ENCODE data around the gene MAN2A1. TPM values are rescaled to one million over a fixed set of nuclear protein-coding genes. Genes with fewer than 3 reads are reported as not detected.

MAN2A1 gene
- total and polyA plus RNA-seq, 12 donors, result 11.7 to 123 (median 83.2) TPM

DNA sequence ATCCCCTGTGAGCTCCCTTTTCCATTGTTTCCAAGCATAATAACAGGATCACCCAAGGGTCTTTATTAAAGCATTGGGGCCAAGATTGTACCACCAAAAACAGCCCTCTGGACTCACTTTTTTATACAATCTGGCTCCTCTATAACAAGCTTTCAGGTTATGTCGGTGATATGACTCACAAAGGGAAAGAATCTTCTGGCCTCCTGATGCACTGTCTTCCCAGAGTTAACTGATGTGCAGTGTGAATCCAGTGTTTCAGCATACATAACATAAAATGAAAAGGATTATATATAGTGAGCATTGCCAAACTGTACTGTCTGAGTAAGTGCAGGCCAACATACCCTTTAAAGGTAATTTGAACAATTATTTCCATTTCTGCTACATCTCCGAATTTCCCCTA, 33.9 kb upstream of the MAN2A1 start:
- no peak for TF ChIP-seq POLR2A (IDR thresholded peaks at IDR 0.05)
- TF ChIP-seq, protein P1, sequence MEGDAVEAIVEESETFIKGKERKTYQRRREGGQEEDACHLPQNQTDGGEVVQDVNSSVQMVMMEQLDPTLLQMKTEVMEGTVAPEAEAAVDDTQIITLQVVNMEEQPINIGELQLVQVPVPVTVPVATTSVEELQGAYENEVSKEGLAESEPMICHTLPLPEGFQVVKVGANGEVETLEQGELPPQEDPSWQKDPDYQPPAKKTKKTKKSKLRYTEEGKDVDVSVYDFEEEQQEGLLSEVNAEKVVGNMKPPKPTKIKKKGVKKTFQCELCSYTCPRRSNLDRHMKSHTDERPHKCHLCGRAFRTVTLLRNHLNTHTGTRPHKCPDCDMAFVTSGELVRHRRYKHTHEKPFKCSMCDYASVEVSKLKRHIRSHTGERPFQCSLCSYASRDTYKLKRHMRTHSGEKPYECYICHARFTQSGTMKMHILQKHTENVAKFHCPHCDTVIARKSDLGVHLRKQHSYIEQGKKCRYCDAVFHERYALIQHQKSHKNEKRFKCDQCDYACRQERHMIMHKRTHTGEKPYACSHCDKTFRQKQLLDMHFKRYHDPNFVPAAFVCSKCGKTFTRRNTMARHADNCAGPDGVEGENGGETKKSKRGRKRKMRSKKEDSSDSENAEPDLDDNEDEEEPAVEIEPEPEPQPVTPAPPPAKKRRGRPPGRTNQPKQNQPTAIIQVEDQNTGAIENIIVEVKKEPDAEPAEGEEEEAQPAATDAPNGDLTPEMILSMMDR (IDR thresholded peaks at IDR 0.05), result no peak
- no peak for DNase-seq
- Histone ChIP-seq H3K4me3 (no peak overlapping the region), H3K9me3 (replicated peaks in 1 of 3) (no peaks in the 10 kb centered on the region), H3K27ac (no peak overlapping the region), H3K27me3 (no peaks in the 10 kb centered on the region), H3K36me3 (replicated peaks in 1 of 2) (no peaks in the 10 kb centered on the region), H3K4me1 (replicated peaks in 1 of 2) (peaks cover 9 to 27% of the 10 kb centered on the region in 2 donors)
- intact Hi-C loops (cut with DNase I), result no loop called here
- 61 to 79% (median 75%) methylated on average over 2 of the region's 2 CpGs for WGBS, 4 donors

DNA sequence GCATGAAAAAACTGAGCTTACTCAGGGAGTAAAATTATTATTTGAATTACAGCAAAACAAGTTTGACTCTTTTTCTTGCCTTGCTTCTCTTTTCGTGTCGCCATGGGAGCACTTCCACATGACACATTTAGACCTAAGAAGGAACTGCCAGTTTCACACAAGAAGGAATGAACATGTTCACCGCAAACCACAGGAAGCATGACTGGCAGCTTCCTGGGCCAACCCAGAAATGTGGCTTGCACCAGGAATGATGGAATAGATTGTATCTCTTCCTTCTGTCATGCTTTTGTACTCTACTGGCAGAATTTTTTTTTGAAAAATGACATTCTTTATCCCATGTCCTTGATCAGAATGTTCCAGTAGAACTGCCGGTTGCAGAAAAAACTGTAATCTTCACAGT, 32.9 kb upstream of the MAN2A1 start:
- Histone ChIP-seq H3K4me1 (replicated peaks in 1 of 2) (peaks cover 9 to 27% of the 10 kb centered on the region in 2 donors), H3K4me3 (no peak overlapping the region), H3K36me3 (replicated peaks in 1 of 2) (no peaks in the 10 kb centered on the region), H3K9me3 (replicated peaks in 1 of 3) (no peaks in the 10 kb centered on the region), H3K27me3 (no peaks in the 10 kb centered on the region), H3K27ac (peak overlapping the region in 1 of 5 donors; percentile 51)
- TF ChIP-seq, protein P1 (IDR thresholded peaks at IDR 0.05), result no peak
- no peak for TF ChIP-seq POLR2A (IDR thresholded peaks at IDR 0.05)
- intact Hi-C loops (cut with DNase I), result no loop called here
- peak; percentile 50 to 83 (median 73) for DNase-seq
- 30 to 41% (median 37%) methylated on average over 4 of the region's 4 CpGs for WGBS, 4 donors

DNA sequence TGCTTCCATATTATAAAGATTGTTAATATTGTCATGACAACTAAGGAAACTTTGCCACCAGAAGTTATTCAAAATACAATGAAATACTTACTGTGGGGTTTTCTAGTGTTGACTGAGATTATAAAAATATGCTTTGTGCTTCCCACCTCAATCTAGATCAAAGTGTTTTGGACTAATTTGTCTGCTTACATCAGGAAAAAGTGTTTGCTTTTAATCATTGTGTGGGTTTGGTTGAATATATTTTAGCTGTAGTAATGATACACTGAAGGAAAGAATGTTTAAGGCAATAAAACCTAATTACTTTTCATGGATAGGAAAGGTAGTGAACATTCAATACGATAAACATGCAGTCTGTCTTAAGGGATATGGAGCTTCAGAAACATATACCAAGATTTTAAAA, 29.8 kb upstream of the MAN2A1 start:
- peaks cover 9 to 14% of the 10 kb centered on the region in 2 donors for H3K4me1 ChIP-seq (replicated peaks in 1 of 2)
- intact Hi-C loops (cut with DNase I), result no loop called here
- no peak overlapping the region for H3K27ac ChIP-seq
- TF ChIP-seq, protein P1 (IDR thresholded peaks at IDR 0.05), result no peak
- no peak for TF ChIP-seq POLR2A (IDR thresholded peaks at IDR 0.05)
- H3K4me3 ChIP-seq, result no peak overlapping the region
- no peak for DNase-seq
- 84 to 96% (median 95%) methylated on average over 1 of the region's 1 CpG for WGBS, 4 donors
- H3K36me3 ChIP-seq (replicated peaks in 1 of 2), result no peaks in the 10 kb centered on the region
- no peaks in the 10 kb centered on the region for H3K27me3 ChIP-seq
- no peaks in the 10 kb centered on the region for H3K9me3 ChIP-seq (replicated peaks in 1 of 3)

DNA sequence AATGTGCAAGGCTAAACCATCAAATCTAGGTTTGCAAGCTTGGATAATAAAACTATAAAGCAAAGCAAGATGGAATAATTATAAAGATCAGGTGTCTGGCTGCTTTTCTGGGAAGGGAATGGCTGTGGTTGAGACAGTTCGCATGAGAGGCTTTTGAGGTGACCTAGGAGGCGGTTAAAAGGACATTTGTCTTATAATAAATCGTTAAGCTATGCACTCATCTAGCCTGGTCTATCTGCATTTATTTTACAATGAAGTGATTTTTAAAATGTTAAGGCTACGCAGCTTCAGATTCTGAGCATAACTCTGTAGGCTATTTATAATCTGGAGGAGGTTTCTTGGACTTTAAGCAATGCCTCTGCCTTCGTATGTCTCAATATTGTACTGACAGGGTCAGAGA, 29.4 kb upstream of the MAN2A1 start:
- no peaks in the 10 kb centered on the region for H3K9me3 ChIP-seq (replicated peaks in 1 of 3)
- no peak overlapping the region for H3K27ac ChIP-seq
- intact Hi-C loops (cut with DNase I), result no loop called here
- WGBS, 4 donors, result 80 to 88% (median 87%) methylated on average over 5 of the region's 5 CpGs
- H3K27me3 ChIP-seq, result no peaks in the 10 kb centered on the region
- no peak for DNase-seq
- H3K4me3 ChIP-seq, result no peak overlapping the region
- no peak for TF ChIP-seq POLR2A (IDR thresholded peaks at IDR 0.05)
- TF ChIP-seq, protein P1 (IDR thresholded peaks at IDR 0.05), result no peak
- no peaks in the 10 kb centered on the region for H3K36me3 ChIP-seq (replicated peaks in 1 of 2)
- peaks cover 9 to 13% of the 10 kb centered on the region in 2 donors for H3K4me1 ChIP-seq (replicated peaks in 1 of 2)

All from adrenal gland (tissue), 12 donors.